Smooth muscle cell (in vitro differentiated cells): ENCODE measurements around the gene HLA-DOA. TPM values are rescaled to one million over a fixed set of nuclear protein-coding genes. Genes with fewer than 3 reads are reported as not detected.

ENCODE experiments used
- DNase-seq: peaks from one replicate; lab custom pipeline; 2025; ENCODE audit not compliant: unreplicated experiment; lab: John Stamatoyannopoulos, UW
- H2AFZ ChIP-seq: fragments of 200-600 bp; sonication (generic); 2 replicates; pipeline ENCODE4 v1.6.0; 2016; ENCODE audit warnings: antibody characterized with exemption, low read depth, mild to moderate bottlenecking
- H3F3A ChIP-seq: fragments of 200-600 bp; sonication (generic); 2 replicates; pipeline ENCODE4 v1.6.0; 2017; ENCODE audit warnings: antibody characterized with exemption, low read depth
- H3K27ac ChIP-seq: fragments of 200-600 bp; sonication (generic); 2 replicates; pipeline ENCODE4 v1.5.1; 2016; ENCODE audit warnings: low read depth, mild to moderate bottlenecking
- H3K27me3 ChIP-seq: fragments of 200-600 bp; sonication (generic); 2 replicates; pipeline ENCODE4 v1.6.1; 2016; ENCODE audit warnings: low read depth, mild to moderate bottlenecking
- H3K36me3 ChIP-seq: fragments of 200-600 bp; sonication (generic); 2 replicates; pipeline ENCODE4 v1.5.1; 2016; ENCODE audit warnings: low read depth
- H3K4me1 ChIP-seq: fragments of 200-600 bp; sonication (generic); 2 replicates; pipeline ENCODE4 v1.5.1; 2016; ENCODE audit warnings: low read depth
- H3K4me2 ChIP-seq: fragments of 200-600 bp; sonication (generic); 2 replicates; pipeline ENCODE4 v1.6.0; 2016; ENCODE audit warnings: mild to moderate bottlenecking
- H3K4me3 ChIP-seq: fragments of 200-600 bp; sonication (generic); 2 replicates; pipeline ENCODE4 v1.5.1; 2016; ENCODE audit warnings: mild to moderate bottlenecking
- H3K79me2 ChIP-seq: fragments of 200-600 bp; sonication (generic); 2 replicates; pipeline ENCODE4 v1.6.0; 2016; ENCODE audit warnings: low read depth, mild to moderate bottlenecking
- H3K9ac ChIP-seq: fragments of 200-600 bp; sonication (generic); 2 replicates; pipeline ENCODE4 v1.6.0; 2016; ENCODE audit warnings: low read depth
- H3K9me3 ChIP-seq: fragments of 200-600 bp; sonication (generic); replicated peaks from 2 replicates; pipeline ENCODE4 v1.5.1; 2016; ENCODE audit warnings: low read depth
- H4K20me1 ChIP-seq: fragments of 200-600 bp; sonication (generic); 2 replicates; pipeline ENCODE4 v1.6.0; 2016; ENCODE audit warnings: low read depth
- WGBS: methylation state at CpG from one replicate; pipeline ENCODE4 v1.1.7; 2016; ENCODE audit warnings: low lambda C conversion rate; 5-methylcytosine and 5-hydroxymethylcytosine counted together
- polyA plus RNA-seq: library from polyadenylated mRNA; unstranded; fragments of >200 nt; fragmentation: Nextera tagmentation; extraction: Ambion mirVana; gene quantifications from 2 replicates; pipeline ENCODE4 v1.2.1, GENCODE V29; 2016
- total RNA-seq: library from RNA; depleted of rRNA; stranded (reverse); fragments of >200 nt; gene quantifications from 2 replicates; pipeline ENCODE4 v1.2.3, GENCODE V29; 2014
- TF ChIP-seq, protein P1 (sequence below): fragments of 200-600 bp; sonication (generic); IDR thresholded peaks from 2 replicates; pipeline ENCODE4 v1.5.1; 2017; ENCODE audit warnings: borderline replicate concordance, mild to moderate bottlenecking, antibody characterized with exemption; ENCODE audit not compliant: insufficient read depth, poor library complexity, severe bottlenecking

Gene HLA-DOA
- 0.09 TPM in 1 of 2 replicates, not detected in the other for total RNA-seq
- polyA plus RNA-seq: 0.26 TPM in 1 of 2 replicates, not detected in the other

DNA sequence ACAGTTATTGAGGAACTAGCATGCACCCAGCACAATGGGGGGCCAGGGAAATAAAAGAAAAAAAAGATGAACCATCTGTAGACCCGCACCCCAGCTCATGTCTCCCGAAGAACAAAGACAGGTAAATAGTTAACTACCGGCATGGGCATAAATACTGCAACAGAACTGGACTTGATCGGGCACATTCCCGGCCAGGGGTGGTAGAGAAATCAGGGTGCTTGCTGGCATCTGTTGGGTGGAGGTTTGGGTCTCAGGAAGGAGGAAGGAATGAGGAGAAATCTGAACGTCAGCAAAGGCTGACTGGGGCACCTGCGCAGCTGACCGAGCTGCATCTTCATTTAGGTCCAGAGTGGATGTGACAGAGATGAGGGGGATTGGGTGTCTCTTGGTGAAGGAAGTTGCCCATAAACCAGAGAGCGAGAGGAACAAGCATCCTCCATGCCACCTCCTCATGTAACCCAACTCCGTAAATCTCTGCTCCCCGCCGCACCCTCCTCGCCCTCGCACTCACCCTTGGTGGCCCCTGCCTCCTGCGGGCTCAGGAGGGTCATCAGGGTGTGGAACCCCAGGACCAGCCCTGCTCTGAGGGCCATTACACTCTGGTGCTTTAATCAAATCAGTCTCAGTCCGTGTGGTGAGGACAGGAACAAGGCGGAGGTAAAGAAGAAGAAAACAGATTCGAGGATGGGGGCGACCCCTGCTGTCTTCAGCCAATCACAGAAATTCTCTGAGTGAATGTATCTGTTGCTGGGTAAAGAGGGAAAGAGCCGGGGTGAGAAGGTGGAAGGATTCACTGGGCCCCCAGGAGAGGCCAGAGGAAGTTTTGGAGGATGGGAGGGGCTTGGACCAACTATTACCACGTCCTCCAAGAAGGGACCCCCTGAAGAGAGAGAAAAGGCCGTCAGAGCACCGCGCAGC lies at the start of gene HLA-DOA:
HLA-DOA (minus strand) TSS at position 648 of the 918 bp plus-strand sequence.
- Histone ChIP-seq H3K36me3 (no peaks in the 10 kb centered on the region), H3K4me2 (peak within 1 kb of the TSS; percentile 78), H3F3A (no peaks in the 10 kb centered on the region), H3K9ac (no peak within 1 kb of the TSS), H3K27me3 (peaks cover 3% of the 10 kb centered on the region), H3K4me3 (peak within 1 kb of the TSS; percentile 37), H3K27ac (no peak within 1 kb of the TSS), H4K20me1 (no peaks in the 10 kb centered on the region), H3K79me2 (no peaks in the 10 kb centered on the region), H3K4me1 (peaks cover 9% of the 10 kb centered on the region), H3K9me3 (no peaks in the 10 kb centered on the region), H2AFZ (peak within 1 kb of the TSS; percentile 56)
- no peak for DNase-seq
- TF ChIP-seq, protein P1, sequence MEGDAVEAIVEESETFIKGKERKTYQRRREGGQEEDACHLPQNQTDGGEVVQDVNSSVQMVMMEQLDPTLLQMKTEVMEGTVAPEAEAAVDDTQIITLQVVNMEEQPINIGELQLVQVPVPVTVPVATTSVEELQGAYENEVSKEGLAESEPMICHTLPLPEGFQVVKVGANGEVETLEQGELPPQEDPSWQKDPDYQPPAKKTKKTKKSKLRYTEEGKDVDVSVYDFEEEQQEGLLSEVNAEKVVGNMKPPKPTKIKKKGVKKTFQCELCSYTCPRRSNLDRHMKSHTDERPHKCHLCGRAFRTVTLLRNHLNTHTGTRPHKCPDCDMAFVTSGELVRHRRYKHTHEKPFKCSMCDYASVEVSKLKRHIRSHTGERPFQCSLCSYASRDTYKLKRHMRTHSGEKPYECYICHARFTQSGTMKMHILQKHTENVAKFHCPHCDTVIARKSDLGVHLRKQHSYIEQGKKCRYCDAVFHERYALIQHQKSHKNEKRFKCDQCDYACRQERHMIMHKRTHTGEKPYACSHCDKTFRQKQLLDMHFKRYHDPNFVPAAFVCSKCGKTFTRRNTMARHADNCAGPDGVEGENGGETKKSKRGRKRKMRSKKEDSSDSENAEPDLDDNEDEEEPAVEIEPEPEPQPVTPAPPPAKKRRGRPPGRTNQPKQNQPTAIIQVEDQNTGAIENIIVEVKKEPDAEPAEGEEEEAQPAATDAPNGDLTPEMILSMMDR: no peak
- WGBS: 37% methylated on average over 23 of the region's 24 CpGs

DNA sequence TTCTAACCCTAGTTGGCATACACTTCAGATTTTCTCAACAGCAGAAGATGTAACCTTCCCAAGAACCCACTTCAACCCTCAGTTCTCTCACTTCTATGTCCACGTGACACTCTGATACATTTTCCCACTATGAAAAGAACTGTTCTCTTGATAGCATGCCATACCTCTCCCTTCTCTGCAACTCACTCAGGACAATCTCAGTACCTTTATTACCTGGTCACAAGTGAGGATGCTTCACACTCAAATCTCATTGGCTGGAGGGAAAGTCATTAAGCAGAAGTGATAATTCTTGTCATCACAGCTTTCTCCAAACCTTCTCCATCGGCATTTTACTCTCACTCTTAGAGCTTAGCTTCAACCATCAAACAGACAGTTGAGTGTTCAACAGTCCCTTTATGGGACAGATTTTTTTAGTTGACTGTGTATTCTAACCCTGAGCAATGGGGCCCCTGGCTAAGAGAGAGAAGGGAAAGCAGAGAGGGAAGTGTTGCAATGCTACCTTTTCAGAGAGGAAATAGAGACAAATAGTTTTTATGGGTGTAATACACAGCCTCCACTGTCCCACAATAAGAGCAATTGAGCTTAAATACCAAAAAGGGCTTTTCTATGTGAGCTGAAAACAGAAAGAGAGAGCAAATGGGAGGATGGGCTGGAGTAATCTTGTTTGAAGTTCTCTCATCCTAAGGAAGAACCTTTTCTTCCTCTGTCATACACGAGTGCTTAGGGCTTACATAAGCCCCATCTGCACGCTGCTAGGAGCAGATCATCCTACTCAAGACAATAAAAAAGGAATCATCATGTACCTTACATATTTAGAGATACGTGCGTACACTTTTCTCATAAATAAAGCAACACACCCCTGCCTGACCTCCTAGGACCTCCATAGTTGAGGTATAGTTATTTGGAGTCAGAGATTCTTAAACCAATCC lies 48.1 kb upstream of the HLA-DOA start:
- no peak overlapping the region for H3K4me2 ChIP-seq
- no peaks in the 10 kb centered on the region for H3K79me2 ChIP-seq
- H3F3A ChIP-seq: no peaks in the 10 kb centered on the region
- H3K36me3 ChIP-seq: no peaks in the 10 kb centered on the region
- H3K4me3 ChIP-seq: no peak overlapping the region
- no peaks in the 10 kb centered on the region for H3K4me1 ChIP-seq
- DNase-seq: no peak
- 72% methylated on average over 6 of the region's 6 CpGs for WGBS
- peaks cover 17% of the 10 kb centered on the region for H3K27me3 ChIP-seq
- H3K9me3 ChIP-seq: no peaks in the 10 kb centered on the region
- no peak overlapping the region for H3K9ac ChIP-seq
- TF ChIP-seq, protein P1: no peak
- H3K27ac ChIP-seq: no peak overlapping the region
- no peaks in the 10 kb centered on the region for H4K20me1 ChIP-seq
- H2AFZ ChIP-seq: no peak overlapping the region

DNA sequence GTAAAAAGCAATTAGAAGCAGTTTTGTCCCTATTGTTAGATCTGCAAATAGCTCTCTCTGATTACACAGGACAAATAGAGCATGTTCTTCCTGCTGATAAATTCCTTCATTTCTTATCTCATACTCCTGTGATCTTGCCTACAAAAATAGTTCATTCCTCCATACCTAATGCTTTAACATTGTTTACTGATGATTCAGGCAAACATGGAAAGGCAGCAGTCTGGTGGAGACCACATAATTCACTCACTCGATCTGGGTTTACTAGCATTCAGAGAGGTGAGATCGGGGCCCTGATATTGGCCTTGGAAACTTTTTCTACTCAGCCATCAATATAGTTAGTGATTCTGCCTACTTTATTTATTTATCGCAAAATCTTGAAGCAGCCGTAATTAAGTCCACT lies 43.8 kb upstream of the HLA-DOA start:
- H3K4me1 ChIP-seq: no peaks in the 10 kb centered on the region
- TF ChIP-seq, protein P1: no peak

More for the DNA sequence above, 43.8 kb upstream of the HLA-DOA start:
- Histone ChIP-seq H3K79me2 (no peaks in the 10 kb centered on the region), H4K20me1 (no peaks in the 10 kb centered on the region), H2AFZ (no peak overlapping the region), H3K36me3 (no peaks in the 10 kb centered on the region), H3K9me3 (no peaks in the 10 kb centered on the region), H3F3A (no peaks in the 10 kb centered on the region), H3K4me2 (no peak overlapping the region), H3K4me3 (no peak overlapping the region), H3K9ac (no peak overlapping the region), H3K27me3 (peaks cover 13% of the 10 kb centered on the region), H3K27ac (no peak overlapping the region)
- WGBS: 51% methylated on average over 4 of the region's 4 CpGs
- DNase-seq: no peak
